Right lobe of liver (tissue), 4 donors: Measurements from ENCODE around the gene POLR2F.
"Not testable (repeated sequence)": the region's sequence is repeated elsewhere in the genome, so short reads cannot be mapped to it uniquely, and the experiment has no call there.

Source experiments
- POLR2A ChIP-seq: fragments of 450-650 bp; IDR thresholded peaks from one replicate; pipeline ENCODE4 v1.6.1; 2017; ENCODE audit warnings: antibody characterized with exemption, mild to moderate bottlenecking
- TF ChIP-seq, protein P1 (sequence below), 4 donors: fragments of 200-600 bp in 3 of 4; fragments of 450-650 bp in 1 of 4; IDR thresholded peaks; one replicate each; pipeline versions ENCODE4 v1.5.1 to v1.8.0; 2016 to 2022; ENCODE audit warnings: antibody characterized with exemption in 4 of 4, mild to moderate bottlenecking in 2 of 4
- donor health status: DM: no; HTN: no; CAD: no.
- donor health status: DM: no; HTN: no; CAD: no.
- donor health status: DM: no; HTN: yes; CAD: no.

DNA sequence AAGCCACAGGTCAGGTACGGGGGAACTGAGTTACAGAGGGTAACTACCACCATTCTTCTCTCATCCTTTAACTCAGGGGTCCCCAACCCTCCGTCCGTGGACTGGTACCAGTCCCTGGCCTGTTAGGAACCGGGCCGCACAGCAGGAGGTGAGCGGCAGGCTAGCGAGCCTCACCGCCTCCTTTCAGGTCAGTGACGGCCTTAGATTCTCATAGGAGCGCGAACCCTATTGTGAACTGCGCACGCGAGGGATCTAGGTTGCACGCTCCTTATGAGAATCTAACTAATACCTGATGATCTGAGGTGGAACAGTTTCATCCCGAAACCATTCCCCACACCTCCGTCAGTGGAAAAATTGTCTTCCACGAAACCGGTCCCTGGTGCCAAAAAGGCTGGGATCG is 870 bp upstream of the POLR2F start:
- TF ChIP-seq, protein P1, sequence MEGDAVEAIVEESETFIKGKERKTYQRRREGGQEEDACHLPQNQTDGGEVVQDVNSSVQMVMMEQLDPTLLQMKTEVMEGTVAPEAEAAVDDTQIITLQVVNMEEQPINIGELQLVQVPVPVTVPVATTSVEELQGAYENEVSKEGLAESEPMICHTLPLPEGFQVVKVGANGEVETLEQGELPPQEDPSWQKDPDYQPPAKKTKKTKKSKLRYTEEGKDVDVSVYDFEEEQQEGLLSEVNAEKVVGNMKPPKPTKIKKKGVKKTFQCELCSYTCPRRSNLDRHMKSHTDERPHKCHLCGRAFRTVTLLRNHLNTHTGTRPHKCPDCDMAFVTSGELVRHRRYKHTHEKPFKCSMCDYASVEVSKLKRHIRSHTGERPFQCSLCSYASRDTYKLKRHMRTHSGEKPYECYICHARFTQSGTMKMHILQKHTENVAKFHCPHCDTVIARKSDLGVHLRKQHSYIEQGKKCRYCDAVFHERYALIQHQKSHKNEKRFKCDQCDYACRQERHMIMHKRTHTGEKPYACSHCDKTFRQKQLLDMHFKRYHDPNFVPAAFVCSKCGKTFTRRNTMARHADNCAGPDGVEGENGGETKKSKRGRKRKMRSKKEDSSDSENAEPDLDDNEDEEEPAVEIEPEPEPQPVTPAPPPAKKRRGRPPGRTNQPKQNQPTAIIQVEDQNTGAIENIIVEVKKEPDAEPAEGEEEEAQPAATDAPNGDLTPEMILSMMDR (IDR thresholded peaks at IDR 0.05) = not testable (repeated sequence)
- TF ChIP-seq POLR2A = not testable (repeated sequence)
